CD4-positive, alpha-beta T cell (primary cell): ENCODE data around the gene ADA. TPM values are rescaled to one million over a fixed set of nuclear protein-coding genes. Genes with fewer than 3 reads are reported as not detected.
"Not testable (repeated sequence)": the region's sequence is repeated elsewhere in the genome, so short reads cannot be mapped to it uniquely, and the experiment has no call there.

Experiments used
- ATAC-seq: fragments of 200-7000 bp; cut with Tn5 transposase; one replicate; pipeline ENCODE4 v1.10.0; 2022; ENCODE audit warnings: mild to moderate bottlenecking; ENCODE audit not compliant: poor library complexity
- CTCF ChIA-PET: fragments of 350-600 bp; sonication (Branson Sonifier 250); formaldehyde crosslinking; loops from one replicate; lab custom pipeline; 2021; ENCODE audit warnings: antibody characterized with exemption, inconsistent platforms; lab: Charles Lee
- POLR2A ChIA-PET: fragments of 350-600 bp; sonication (Branson Sonifier 250); formaldehyde crosslinking; loops from one replicate; lab custom pipeline; 2021; ENCODE audit warnings: antibody characterized with exemption, inconsistent platforms; lab: Charles Lee
- DNase-seq, 14 experiments: peaks; one replicate each; pipeline ENCODE4 v3.0.0-alpha.2; 2013 to 2020; ENCODE audit warnings: mixed read lengths in 2 of 14
- H3K27ac ChIP-seq, 2 donors: one replicate each; pipeline versions ENCODE4 v1.5.1 to v1.7.0; 2013; ENCODE audit warnings: low read length in 2 of 2, low read depth in 1 of 2, mild to moderate bottlenecking in 1 of 2
- H3K27me3 ChIP-seq, 2 experiments: 1 replicate in 1 of 2; 2 replicates in 1 of 2; pipeline versions ENCODE4 v1.6.1 to v1.7.0; 2013; ENCODE audit warnings: low read length in 2 of 2, control low read depth in 1 of 2, mild to moderate bottlenecking in 1 of 2, moderate library complexity in 1 of 2; ENCODE audit not compliant: insufficient read depth in 2 of 2, control insufficient read depth in 1 of 2
- H3K36me3 ChIP-seq: one replicate; pipeline ENCODE4 v1.6.1; 2013; ENCODE audit warnings: low read length, control low read depth; ENCODE audit not compliant: insufficient read depth
- H3K4me1 ChIP-seq: one replicate; pipeline ENCODE4 v1.6.1; 2013; ENCODE audit warnings: low read length, control low read depth; ENCODE audit not compliant: insufficient read depth
- H3K4me3 ChIP-seq: one replicate; pipeline ENCODE4 v1.5.1; 2013; ENCODE audit warnings: mild to moderate bottlenecking, low read length, moderate library complexity
- H3K9me3 ChIP-seq, 2 experiments: 1 replicate in 1 of 2; 2 replicates in 1 of 2; pipeline versions ENCODE4 v1.6.1 to v1.7.0; 2013; ENCODE audit warnings: low read length in 2 of 2, mild to moderate bottlenecking in 2 of 2, control low read depth in 1 of 2, moderate library complexity in 1 of 2; ENCODE audit not compliant: control insufficient read depth in 1 of 2, insufficient read depth in 1 of 2
- H3K27ac Mint-ChIP-seq: one replicate; pipeline ENCODE4 v1.8.0; 2020; ENCODE audit warnings: mixed read lengths
- H3K27me3 Mint-ChIP-seq: one replicate; pipeline ENCODE4 v1.8.0; 2021; ENCODE audit warnings: mixed read lengths
- H3K36me3 Mint-ChIP-seq: one replicate; pipeline ENCODE4 v1.8.0; 2021; ENCODE audit warnings: low read depth, mixed read lengths
- H3K4me1 Mint-ChIP-seq: one replicate; pipeline ENCODE4 v1.8.0; 2021; ENCODE audit warnings: low read depth, mixed read lengths
- H3K4me3 Mint-ChIP-seq: one replicate; pipeline ENCODE4 v1.8.0; 2020; ENCODE audit warnings: mild to moderate bottlenecking, mixed read lengths
- H3K9me3 Mint-ChIP-seq: one replicate; pipeline ENCODE4 v1.8.0; 2020; ENCODE audit warnings: mixed read lengths
- intact Hi-C, 2 experiments: fragments of 100-400 bp; cut with DNase I in 1 of 2; cut with micrococcal nuclease in 1 of 2; formaldehyde crosslinking; loops; one replicate each; pipeline versions ENCODE4 v1.15.1 to v1.9.0; 2023 to 2025; cut with DNase I, micrococcal nuclease
- polyA plus RNA-seq, 2 donors: library from polyadenylated mRNA; unstranded; fragments of 120-200 nt; gene quantifications; one replicate each; pipeline ENCODE4 v1.2.1, GENCODE V29; 2013
- total RNA-seq, 174 experiments: library from RNA in 2 of 174; stranded (reverse) in 2 of 174; gene quantifications; one replicate each; pipeline ENCODE4 v1.2.3 and lab custom pipeline; 2021 to 2026
- TF ChIP-seq, protein P1 (sequence below): fragments of 200-600 bp; IDR thresholded peaks from one replicate; pipeline ENCODE4 v1.8.0; 2022; ENCODE audit warnings: antibody characterized with exemption, mild to moderate bottlenecking

ADA gene
- total RNA-seq (10 to 100 TPM; 31.7 to 32.8 TPM), total RNA-seq (lab: John Stamatoyannopoulos, UW) (6.4 to 91.8 (median 32.1) reads per million in 172 experiments)
- 36.9 TPM for polyA plus RNA-seq (2013, experiment 1 of 2)
- 35.4 TPM for polyA plus RNA-seq (2013, experiment 2 of 2)

DNA sequence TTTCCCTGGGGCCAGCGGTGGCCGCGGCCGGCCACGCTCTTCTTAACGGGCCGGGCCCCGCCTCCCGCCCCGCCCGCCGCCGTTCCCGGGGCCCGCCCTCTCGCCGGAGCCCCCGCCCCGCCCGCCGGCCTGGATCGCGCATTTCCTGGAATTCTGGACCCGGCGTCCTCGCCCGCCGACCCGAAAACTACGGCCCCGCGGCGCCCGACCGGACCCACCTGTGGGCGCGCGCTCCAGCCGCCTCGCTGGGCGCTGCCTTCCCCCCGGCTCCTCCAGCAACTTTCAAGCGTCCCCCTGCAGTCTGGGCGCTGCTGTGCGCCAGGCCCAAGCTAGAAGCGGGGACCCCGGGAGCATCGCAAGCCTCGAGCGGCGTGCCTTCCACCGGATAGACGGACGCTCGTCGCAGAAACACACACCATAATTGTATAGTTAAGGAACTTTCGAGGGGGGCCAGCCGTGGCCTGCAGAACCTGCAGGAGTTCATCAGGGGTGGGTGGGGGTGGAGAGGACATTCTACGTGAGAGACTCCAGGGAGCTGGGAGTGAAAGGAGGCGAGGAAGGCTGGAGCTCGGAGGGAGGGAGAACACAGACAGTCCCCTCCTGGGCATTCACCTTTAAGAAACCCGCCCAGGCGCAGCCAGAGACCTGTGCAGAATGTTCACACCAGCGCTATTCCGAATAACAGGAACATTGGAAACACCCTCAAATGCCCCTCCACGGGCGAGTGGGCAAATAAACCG is at the start of gene ADA:
Gene ADA, minus strand, starts transcription at position 16 of the 740 bp plus-strand sequence. CDS start 92 bp downstream, outside the sequence.
- H3K4me3 ChIP-seq: peak within 1 kb of the TSS; percentile 93
- Mint-ChIP-seq H3K4me1 (peaks cover 47% of the 10 kb centered on the region), H3K4me3 (peak within 1 kb of the TSS; percentile 90)

DNA sequence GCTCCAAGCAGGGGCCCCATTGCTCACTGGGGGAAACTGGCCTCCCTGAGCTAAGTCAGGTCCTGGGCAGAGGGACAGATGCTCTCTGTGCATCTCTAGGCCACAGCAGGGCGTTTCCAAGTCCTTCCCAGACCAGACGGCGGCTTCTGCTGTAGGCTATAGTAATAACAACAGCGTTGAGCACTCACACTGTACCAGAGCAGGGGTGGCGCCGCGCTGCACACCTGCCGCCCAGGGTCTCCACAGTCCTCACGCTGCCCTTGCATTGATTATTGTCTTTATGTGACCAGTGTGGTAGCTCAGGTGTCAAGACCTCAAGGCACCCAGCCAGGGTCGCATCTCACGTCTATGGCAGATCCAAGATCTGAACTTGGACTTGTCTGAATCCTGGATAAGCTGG is 48.8 kb upstream of the ADA start:
- Mint-ChIP-seq H3K9me3 (no peaks in the 10 kb centered on the region), H3K4me1 (no peaks in the 10 kb centered on the region), H3K4me3 (no peak overlapping the region), H3K36me3 (no peaks in the 10 kb centered on the region), H3K27me3 (no peaks in the 10 kb centered on the region), H3K27ac (no peak overlapping the region)
- Histone ChIP-seq H3K36me3 (no peaks in the 10 kb centered on the region), H3K27me3 (no peaks in the 10 kb centered on the region), H3K27ac (no peak overlapping the region), H3K9me3 (no peaks in the 10 kb centered on the region), H3K4me3 (no peak overlapping the region), H3K4me1 (no peaks in the 10 kb centered on the region)
- ChIA-PET POLR2A (no interaction called here), CTCF (no interaction called here)
- no peak for DNase-seq
- intact Hi-C loops: no loop called here
- ATAC-seq: no peak
- TF ChIP-seq, protein P1, sequence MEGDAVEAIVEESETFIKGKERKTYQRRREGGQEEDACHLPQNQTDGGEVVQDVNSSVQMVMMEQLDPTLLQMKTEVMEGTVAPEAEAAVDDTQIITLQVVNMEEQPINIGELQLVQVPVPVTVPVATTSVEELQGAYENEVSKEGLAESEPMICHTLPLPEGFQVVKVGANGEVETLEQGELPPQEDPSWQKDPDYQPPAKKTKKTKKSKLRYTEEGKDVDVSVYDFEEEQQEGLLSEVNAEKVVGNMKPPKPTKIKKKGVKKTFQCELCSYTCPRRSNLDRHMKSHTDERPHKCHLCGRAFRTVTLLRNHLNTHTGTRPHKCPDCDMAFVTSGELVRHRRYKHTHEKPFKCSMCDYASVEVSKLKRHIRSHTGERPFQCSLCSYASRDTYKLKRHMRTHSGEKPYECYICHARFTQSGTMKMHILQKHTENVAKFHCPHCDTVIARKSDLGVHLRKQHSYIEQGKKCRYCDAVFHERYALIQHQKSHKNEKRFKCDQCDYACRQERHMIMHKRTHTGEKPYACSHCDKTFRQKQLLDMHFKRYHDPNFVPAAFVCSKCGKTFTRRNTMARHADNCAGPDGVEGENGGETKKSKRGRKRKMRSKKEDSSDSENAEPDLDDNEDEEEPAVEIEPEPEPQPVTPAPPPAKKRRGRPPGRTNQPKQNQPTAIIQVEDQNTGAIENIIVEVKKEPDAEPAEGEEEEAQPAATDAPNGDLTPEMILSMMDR: no peak

More for the DNA sequence above, at the start of gene ADA:
- TF ChIP-seq, protein P1: no peak
- Mint-ChIP-seq H3K36me3 (peaks cover 23% of the 10 kb centered on the region), H3K9me3 (no peaks in the 10 kb centered on the region), H3K27ac (peak within 1 kb of the TSS; percentile 91), H3K27me3 (no peaks in the 10 kb centered on the region)
- peak within 1 kb of the TSS; percentile 66 to 69 for H3K27ac ChIP-seq
- no peaks in the 10 kb centered on the region for H3K27me3 ChIP-seq
- no peaks in the 10 kb centered on the region for H3K9me3 ChIP-seq
- no peaks in the 10 kb centered on the region for H3K36me3 ChIP-seq
- ATAC-seq (peak; percentile 56), DNase-seq (peak in 12 of 14 experiments; percentile 20 to 70 (median 41))
- POLR2A ChIA-PET: interaction anchor here (0.9 to 5.6 kb wide), 7 partner anchors 9 to 42 kb away, joined by 3 to 27 read pairs (median 11); no protein-coding TSS in a partner anchor
- H3K4me1 ChIP-seq: peaks cover 55% of the 10 kb centered on the region
- intact Hi-C loops: loop anchor here (1.0 to 5.0 kb wide), 6 partner anchors 8 to 130 kb away; partner anchors contain the start of gene SERINC3 (in 1 of the 2)
- CTCF ChIA-PET: interaction anchor here (1.5 to 5.2 kb wide), 2 partner anchors 9 to 32 kb away, joined by 5 to 24 read pairs; no protein-coding TSS in a partner anchor

DNA sequence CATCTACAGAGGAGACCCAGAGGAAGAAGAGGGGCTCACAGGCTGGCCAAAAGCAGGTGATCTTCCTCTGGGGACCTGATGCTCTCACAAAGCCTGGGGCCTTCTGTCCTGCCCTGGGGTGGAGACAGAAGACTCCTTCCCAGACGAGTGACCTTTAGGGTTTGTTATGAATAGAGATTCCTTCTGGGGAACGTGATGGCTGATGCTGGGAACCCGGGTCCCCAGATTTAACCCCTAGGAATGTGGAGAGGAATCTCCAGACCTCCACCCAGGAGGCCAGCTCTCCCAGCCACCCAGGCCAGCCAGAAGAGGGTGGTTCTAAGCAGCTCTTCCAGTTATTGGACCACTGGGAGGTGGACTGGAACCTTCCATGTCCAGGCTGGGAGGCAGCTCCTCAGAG is 46.9 kb upstream of the ADA start:
- H3K27me3 Mint-ChIP-seq: no peaks in the 10 kb centered on the region
- intact Hi-C loops: no loop called here
- no peak overlapping the region for H3K4me3 Mint-ChIP-seq
- H3K27me3 ChIP-seq: no peaks in the 10 kb centered on the region
- ChIA-PET POLR2A (no interaction called here), CTCF (no interaction called here)
- no peak overlapping the region for H3K4me3 ChIP-seq
- H3K27ac Mint-ChIP-seq: no peak overlapping the region
- H3K4me1 ChIP-seq: no peaks in the 10 kb centered on the region
- no peak for ATAC-seq
- H3K9me3 ChIP-seq: no peaks in the 10 kb centered on the region
- TF ChIP-seq, protein P1: no peak
- DNase-seq: no peak
- H3K36me3 Mint-ChIP-seq: no peaks in the 10 kb centered on the region
- no peaks in the 10 kb centered on the region for H3K4me1 Mint-ChIP-seq
- H3K27ac ChIP-seq: no peak overlapping the region
- no peaks in the 10 kb centered on the region for H3K36me3 ChIP-seq
- H3K9me3 Mint-ChIP-seq: no peaks in the 10 kb centered on the region

DNA sequence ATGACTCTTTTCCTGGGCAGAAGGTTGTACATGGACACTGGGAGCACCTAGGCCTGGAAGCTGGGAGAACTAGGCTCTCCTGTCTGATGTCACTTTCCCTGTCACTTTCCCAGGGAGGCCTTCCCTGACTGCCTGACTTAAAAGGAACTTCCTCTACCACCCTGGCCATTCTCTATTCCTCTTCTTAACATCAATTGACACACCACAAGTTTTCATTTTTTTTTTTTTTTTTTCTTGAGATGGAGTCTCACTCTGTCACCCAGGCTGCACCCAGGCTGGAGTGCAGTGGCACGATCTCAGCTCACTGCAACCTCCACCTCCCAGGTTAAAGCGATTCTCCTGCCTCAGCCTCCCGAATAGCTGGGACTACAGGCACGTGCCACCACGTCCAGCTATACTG is 45.5 kb upstream of the ADA start:
- intact Hi-C loops, H3K4me1 Mint-ChIP-seq, ATAC-seq, H3K9me3 ChIP-seq, H3K4me3 ChIP-seq, H3K36me3 Mint-ChIP-seq, DNase-seq, H3K9me3 Mint-ChIP-seq, H3K27me3 ChIP-seq, H3K4me3 Mint-ChIP-seq, H3K27ac Mint-ChIP-seq, H3K27ac ChIP-seq, H3K27me3 Mint-ChIP-seq, POLR2A ChIA-PET, H3K4me1 ChIP-seq, H3K36me3 ChIP-seq: not testable (repeated sequence)
- CTCF ChIA-PET: interaction anchor here (1.0 kb wide), 1 partner anchor 12 kb away, joined by 4 read pairs; no protein-coding TSS in a partner anchor
